ENCODE data around the gene KCNQ1.

The KCNQ1 gene

GRCh38 chr11:2792381-2793250 is 347.8 kb downstream of the KCNQ1 start:
- DNase-seq: no peak

GRCh38 chr11:2793701-2794045 is 348.9 kb downstream of the KCNQ1 start:
- no peak for DNase-seq

- no peak for DNase-seq
Observed at GRCh38 chr11:2794046-2794967, 349.5 kb downstream of the KCNQ1 start.

- DNase-seq: no peak
Observed at GRCh38 chr11:2794968-2795322, 350.1 kb downstream of the KCNQ1 start.

- no peak for DNase-seq
Observed at GRCh38 chr11:2795491-2795991, 350.7 kb downstream of the KCNQ1 start.

- no peak for DNase-seq
Observed at GRCh38 chr11:2796091-2796490, 351.3 kb downstream of the KCNQ1 start.

GRCh38 chr11:2796508-2797113 is 351.8 kb downstream of the KCNQ1 start:
- DNase-seq: no peak

GRCh38 chr11:2797121-2797711 is 352.4 kb downstream of the KCNQ1 start:
- no peak for DNase-seq

- no peak for DNase-seq
Observed at GRCh38 chr11:2797741-2798361, 353.0 kb downstream of the KCNQ1 start.

GRCh38 chr11:2798951-2799761 is 354.3 kb downstream of the KCNQ1 start:
- DNase-seq: no peak

GRCh38 chr11:2799881-2800654 is 355.3 kb downstream of the KCNQ1 start:
- DNase-seq: peak; percentile 47

GRCh38 chr11:2800655-2801531 is 356.1 kb downstream of the KCNQ1 start:
- no peak for DNase-seq

GRCh38 chr11:2801711-2802388 is 357.0 kb downstream of the KCNQ1 start:
- no peak for DNase-seq

- peak; percentile 23 for DNase-seq
Observed at GRCh38 chr11:2802389-2803185, 357.8 kb downstream of the KCNQ1 start.

GRCh38 chr11:2803186-2804091 is 358.6 kb downstream of the KCNQ1 start:
- DNase-seq: no peak

- DNase-seq: no peak
Observed at GRCh38 chr11:2804189-2804588, 359.4 kb downstream of the KCNQ1 start.

Data from NCI-H1092 treated with DMSO at 0.1 percent for 48 hours (cell line).